ENCODE results near the gene CDHR5.

The CDHR5 gene

DNA sequence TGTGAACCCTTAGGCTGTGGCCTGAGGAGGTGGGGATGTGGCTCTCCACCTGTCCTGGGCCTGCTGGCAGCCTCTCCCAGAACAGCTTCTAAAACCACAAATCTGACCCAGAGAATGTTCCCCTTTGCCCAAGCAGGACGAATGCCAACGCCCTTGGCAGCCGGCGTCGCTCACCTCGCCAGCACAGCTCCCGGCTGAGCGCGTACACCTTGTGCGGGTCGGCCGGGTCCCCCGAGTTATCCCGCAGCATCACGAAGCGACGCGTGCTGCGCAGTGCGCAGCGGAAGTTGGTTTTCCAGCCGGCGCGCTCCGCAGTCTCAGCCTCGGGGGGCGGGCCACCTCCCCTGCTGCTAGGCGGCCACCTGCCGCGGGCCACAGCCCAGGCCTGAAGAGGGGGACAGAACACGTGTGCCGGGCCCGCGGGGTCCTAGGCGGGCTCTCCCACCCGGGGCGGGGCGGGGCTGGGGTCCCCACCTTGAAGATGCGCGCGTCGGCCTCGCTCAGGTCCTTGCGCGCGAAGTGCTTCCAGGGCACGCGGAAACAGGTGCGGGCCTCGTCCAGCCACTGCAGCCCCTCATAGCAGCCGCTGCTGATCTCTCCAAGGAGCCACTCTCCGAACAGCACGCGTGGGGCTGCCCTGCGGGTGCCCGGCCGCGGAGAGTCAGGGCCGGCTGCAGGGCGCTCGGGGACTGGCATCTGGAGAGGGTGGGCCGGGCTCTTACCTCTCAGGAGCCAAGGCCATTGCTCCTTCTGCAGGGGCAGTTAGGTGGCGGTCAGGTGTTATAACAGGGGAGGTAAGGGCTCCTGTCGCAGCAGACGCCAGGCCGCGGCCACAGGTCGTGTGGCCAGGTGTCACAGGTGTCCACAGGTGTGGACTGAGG is 9.9 kb downstream of the CDHR5 start:
- TF ChIP-seq, protein P1, sequence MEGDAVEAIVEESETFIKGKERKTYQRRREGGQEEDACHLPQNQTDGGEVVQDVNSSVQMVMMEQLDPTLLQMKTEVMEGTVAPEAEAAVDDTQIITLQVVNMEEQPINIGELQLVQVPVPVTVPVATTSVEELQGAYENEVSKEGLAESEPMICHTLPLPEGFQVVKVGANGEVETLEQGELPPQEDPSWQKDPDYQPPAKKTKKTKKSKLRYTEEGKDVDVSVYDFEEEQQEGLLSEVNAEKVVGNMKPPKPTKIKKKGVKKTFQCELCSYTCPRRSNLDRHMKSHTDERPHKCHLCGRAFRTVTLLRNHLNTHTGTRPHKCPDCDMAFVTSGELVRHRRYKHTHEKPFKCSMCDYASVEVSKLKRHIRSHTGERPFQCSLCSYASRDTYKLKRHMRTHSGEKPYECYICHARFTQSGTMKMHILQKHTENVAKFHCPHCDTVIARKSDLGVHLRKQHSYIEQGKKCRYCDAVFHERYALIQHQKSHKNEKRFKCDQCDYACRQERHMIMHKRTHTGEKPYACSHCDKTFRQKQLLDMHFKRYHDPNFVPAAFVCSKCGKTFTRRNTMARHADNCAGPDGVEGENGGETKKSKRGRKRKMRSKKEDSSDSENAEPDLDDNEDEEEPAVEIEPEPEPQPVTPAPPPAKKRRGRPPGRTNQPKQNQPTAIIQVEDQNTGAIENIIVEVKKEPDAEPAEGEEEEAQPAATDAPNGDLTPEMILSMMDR (conservative IDR thresholded peaks at IDR 0.05) = no peak
- peak overlapping the region; percentile 87 for H3K27ac ChIP-seq

DNA sequence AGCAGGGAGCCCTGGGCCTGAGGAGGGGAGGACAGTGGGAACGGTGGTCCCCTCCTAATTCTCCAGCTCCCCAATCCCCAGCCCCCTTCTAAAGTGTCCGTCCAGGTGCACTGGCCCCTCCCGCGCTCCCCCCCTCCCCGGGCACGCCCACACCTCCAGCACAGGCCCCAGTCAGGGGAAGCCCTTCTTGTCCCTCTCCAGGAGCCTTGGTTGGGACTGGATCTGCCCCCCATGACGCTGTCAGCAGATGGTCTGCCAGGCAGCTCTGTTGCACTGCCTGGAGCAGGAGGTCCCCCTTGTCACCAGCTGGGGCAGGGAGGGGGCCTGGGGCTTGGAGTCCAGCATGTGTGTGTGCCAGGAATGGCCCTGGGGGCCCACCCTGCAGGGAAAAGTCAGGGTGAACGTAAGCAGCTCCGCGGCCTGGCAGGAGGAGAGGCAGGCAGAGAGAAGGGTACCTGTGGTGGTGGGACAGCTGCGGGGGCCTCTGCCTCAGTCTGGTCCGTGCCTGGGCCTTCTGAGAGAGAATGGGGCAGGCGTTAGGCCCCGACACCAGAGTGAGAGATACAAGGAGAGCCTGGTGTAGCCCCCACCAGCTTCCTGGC is 10.6 kb downstream of the CDHR5 start:
- TF ChIP-seq, protein P1 (conservative IDR thresholded peaks at IDR 0.05) = no peak
- H3K27ac ChIP-seq = peak overlapping the region; percentile 87

DNA sequence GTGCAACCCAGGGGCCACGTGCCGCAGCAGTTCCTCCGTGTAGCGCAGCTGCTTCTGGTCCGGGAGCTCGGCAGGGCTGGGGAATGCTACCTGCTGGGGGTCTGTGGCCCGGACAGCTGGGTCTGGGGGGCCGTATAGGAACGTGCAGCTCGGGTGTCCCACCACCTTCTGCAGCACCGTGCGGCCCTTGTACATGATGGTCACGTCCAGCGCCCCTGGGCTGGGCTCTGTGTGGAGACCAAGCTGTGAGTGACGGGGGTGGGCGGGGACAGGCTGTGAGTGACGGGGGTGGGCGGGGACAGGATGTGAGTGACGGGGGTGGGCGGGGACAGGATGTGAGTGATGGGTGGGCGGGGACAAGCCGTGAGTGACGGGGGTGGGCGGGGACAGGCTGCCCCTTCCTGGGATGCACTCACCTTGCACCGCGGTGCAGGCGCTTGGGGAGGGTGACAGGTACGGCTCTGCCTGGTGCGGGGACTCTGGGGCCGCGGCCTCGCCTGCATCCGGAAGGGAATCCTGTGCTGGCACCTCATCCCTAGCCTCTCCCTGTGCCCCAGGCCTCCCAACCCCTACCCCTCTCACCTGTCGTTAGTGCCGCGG is 11.3 kb downstream of the CDHR5 start:
- peak overlapping the region; percentile 87 for H3K27ac ChIP-seq
- TF ChIP-seq, protein P1 (conservative IDR thresholded peaks at IDR 0.05) = no peak

DNA sequence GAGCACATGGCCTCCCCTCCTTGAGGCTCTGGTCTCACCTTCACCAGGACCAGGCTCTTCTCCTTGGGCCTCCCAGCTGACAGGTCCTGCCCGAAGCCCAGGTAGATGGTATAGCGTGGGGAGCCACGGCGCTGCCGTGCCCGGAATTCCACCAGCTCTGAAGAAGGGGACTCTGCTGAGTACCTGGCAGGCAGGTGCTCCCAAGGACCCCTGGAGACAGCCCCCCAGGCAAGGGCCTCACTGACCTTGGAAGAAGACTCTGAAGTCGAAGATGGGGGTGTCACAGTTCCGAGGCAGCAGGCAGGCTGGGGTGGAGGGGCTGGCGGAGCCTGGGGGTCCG is 11.8 kb downstream of the CDHR5 start:
- H3K27ac ChIP-seq = no peak overlapping the region

DNA sequence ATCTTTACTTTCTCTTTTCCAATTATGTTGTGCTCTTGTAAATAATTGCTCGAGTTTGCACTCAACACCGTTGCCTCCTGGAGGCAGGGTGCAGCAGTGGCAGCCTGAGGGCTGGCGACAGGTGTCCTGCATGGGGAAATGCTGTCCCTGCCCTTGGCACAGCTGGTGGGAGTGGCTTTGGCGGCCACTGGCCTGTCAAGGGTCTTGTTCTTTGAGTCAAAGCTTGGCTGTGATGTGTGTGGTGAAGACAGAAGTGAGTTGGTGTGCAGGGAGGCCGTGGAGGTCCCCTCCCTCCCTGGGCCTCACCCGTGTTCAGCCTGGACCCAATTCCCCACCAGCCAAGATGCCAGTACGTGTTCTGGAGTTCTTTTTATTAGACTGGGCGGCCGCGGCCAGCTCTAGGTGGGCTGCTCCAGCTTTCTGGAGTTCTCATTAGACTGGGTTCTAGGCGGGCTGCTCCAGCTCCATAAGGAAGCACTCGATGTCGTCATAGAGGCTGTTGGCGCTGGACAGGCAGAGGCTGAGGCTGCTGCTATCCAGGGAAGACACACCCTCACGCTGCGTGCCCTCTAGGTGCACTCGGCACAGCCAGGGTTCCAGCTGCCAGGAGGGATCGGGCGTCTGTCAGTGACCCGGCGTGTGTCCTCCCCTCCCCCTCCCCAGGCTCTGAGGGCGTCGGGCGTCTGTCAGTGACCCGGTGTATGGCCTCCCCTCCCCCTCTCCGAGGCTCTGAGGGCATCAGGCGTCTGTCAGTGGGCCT is 12.4 kb downstream of the CDHR5 start:
- H3K27ac ChIP-seq = no peak overlapping the region
- TF ChIP-seq, protein P1 (conservative IDR thresholded peaks at IDR 0.05) = no peak; the same call in 1 of the 2 replicates

More for the DNA sequence above, 11.8 kb downstream of the CDHR5 start:
- TF ChIP-seq, protein P1 (conservative IDR thresholded peaks at IDR 0.05) = no peak

DNA sequence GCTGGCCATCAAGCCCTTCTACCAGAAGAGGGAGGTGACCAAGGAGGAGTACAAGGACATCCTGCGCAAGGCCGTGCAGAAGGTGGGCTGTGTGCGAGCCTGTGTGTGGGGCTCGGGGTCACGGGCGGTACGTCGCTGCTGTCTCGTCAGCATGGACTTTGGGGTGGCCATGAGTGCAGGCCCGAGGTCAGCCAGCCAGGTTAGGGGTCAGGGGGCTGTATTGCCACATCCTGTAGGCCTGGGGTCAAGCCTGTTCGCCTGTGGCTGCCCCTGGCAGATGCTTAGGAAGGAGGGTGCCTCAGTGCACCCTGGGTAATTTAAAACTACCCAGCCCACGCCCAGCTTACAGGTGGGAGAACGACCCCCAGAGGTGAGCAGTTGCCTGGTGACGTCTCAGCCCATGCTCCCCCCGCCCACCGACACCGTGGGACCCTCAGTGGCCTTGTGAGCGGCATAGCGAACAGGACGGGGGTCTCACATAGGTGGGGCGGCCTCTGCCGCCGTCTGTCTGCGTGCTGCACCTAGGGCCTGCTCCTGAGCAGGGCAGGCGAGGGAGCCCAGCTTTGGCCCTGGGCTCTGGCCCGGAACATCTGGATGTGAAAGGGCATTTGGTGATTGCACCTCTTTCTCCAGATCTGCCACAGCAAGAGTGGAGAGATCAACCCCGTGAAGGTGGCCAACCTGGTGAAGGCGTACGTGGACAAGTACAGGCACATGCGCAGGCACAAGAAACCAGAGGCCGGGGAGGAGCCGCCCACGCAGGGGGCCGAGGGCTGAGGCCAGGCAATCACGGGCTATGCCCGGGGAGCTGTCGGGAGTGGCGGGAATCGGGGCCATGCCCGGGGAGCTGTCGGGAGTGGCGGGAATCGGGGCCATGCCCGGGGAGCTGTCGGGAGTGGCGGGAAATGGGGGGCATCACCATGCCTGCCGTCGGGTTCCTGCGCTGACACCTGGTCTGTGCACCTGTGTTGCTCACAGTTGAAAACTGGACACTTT is 13.5 kb downstream of the CDHR5 start:
- TF ChIP-seq, protein P1 (conservative IDR thresholded peaks at IDR 0.05) = no peak
- no peak overlapping the region for H3K27ac ChIP-seq
